ENCODE data around the gene SPAG16. TPM values are rescaled to one million over a fixed set of nuclear protein-coding genes. Genes with fewer than 3 reads are reported as not detected.

SPAG16 gene
- total RNA-seq, 1 experiment from 2014 or later, result 13.0 TPM

DNA sequence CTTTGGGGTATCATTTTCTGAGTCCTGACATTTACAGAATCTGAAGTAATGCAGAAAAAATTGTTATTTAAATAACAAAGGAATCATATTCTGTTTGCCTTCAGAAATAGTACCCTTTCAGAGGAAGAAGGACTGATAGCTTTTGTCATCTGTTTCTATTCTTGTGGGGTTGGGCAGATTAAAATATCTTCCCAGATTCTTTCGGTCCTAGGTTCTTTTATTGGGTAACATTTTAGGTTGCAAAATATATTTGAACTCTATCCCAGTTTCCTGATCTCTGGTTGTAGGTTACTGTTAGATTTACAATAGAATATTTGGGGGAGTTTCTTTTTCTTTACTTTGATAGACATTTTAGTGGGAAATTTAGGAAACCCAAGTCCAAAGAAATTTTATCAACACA, 550.5 kb downstream of the SPAG16 start:
- no peaks in the 10 kb centered on the region for H3K9me3 ChIP-seq (ENCODE audit: control insufficient read depth, insufficient read depth, low read depth, low read length)
- BruUV-seq (replicated peaks), result no TSS peak
- no peaks in the 10 kb centered on the region for H3K36me3 ChIP-seq (ENCODE audit: control insufficient read depth, insufficient read depth, low read length)
- ChIA-PET CTCF (no interaction called here), POLR2A (no interaction called here)
- no peak overlapping the region for H3K27ac ChIP-seq (ENCODE audit: low read length)
- TF ChIP-seq, protein P1, sequence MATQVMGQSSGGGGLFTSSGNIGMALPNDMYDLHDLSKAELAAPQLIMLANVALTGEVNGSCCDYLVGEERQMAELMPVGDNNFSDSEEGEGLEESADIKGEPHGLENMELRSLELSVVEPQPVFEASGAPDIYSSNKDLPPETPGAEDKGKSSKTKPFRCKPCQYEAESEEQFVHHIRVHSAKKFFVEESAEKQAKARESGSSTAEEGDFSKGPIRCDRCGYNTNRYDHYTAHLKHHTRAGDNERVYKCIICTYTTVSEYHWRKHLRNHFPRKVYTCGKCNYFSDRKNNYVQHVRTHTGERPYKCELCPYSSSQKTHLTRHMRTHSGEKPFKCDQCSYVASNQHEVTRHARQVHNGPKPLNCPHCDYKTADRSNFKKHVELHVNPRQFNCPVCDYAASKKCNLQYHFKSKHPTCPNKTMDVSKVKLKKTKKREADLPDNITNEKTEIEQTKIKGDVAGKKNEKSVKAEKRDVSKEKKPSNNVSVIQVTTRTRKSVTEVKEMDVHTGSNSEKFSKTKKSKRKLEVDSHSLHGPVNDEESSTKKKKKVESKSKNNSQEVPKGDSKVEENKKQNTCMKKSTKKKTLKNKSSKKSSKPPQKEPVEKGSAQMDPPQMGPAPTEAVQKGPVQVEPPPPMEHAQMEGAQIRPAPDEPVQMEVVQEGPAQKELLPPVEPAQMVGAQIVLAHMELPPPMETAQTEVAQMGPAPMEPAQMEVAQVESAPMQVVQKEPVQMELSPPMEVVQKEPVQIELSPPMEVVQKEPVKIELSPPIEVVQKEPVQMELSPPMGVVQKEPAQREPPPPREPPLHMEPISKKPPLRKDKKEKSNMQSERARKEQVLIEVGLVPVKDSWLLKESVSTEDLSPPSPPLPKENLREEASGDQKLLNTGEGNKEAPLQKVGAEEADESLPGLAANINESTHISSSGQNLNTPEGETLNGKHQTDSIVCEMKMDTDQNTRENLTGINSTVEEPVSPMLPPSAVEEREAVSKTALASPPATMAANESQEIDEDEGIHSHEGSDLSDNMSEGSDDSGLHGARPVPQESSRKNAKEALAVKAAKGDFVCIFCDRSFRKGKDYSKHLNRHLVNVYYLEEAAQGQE (IDR thresholded peaks at IDR 0.05; ENCODE audit: insufficient read depth in 1 of 2, low read depth in 2 of 2, low read length in 1 of 2), result no peak
- TF ChIP-seq SIN3A (IDR thresholded peaks at IDR 0.05; ENCODE audit: borderline replicate concordance, insufficient read depth, low read depth, low read length) (no peak), TCF7L2 (IDR thresholded peaks at IDR 0.05; ENCODE audit: low read depth, low read length) (no peak), POLR2AphosphoS5 (IDR thresholded peaks at IDR 0.05; ENCODE audit: low read depth, low read length) (no peak)
- TF ChIP-seq, protein P2, sequence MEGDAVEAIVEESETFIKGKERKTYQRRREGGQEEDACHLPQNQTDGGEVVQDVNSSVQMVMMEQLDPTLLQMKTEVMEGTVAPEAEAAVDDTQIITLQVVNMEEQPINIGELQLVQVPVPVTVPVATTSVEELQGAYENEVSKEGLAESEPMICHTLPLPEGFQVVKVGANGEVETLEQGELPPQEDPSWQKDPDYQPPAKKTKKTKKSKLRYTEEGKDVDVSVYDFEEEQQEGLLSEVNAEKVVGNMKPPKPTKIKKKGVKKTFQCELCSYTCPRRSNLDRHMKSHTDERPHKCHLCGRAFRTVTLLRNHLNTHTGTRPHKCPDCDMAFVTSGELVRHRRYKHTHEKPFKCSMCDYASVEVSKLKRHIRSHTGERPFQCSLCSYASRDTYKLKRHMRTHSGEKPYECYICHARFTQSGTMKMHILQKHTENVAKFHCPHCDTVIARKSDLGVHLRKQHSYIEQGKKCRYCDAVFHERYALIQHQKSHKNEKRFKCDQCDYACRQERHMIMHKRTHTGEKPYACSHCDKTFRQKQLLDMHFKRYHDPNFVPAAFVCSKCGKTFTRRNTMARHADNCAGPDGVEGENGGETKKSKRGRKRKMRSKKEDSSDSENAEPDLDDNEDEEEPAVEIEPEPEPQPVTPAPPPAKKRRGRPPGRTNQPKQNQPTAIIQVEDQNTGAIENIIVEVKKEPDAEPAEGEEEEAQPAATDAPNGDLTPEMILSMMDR (IDR thresholded peaks at IDR 0.05), result no peak
- H3K4me1 ChIP-seq (ENCODE audit: control insufficient read depth, insufficient read depth, low read length), result no peaks in the 10 kb centered on the region
- no peaks in the 10 kb centered on the region for H3K27me3 ChIP-seq (ENCODE audit: control insufficient read depth, insufficient read depth, low read length)
- DNase-seq (ENCODE audit: low read depth, low spot score) (no peak), ATAC-seq (no peak)
- no peak overlapping the region for H3K4me3 ChIP-seq (ENCODE audit: low read depth in 2 of 2, low read length in 2 of 2)
- intact Hi-C loops (cut with micrococcal nuclease; ENCODE audit: unreplicated experiment), result no loop called here
- in situ Hi-C loops (cut with HindIII; ENCODE audit: low pct_unique_long_range_greater_than_20kb, low sequenced_read_pairs), result no loop called here

GRCh38 chr2:213846856-213847255, 562.6 kb downstream of the SPAG16 start:
- H3K4me3 ChIP-seq (ENCODE audit: low read depth in 2 of 2, low read length in 2 of 2), result no peak overlapping the region
- no peak for ATAC-seq
- no peak for DNase-seq (ENCODE audit: low read depth, low spot score)
- TF ChIP-seq, protein P2 (IDR thresholded peaks at IDR 0.05), result no peak
- TF ChIP-seq, protein P1 (IDR thresholded peaks at IDR 0.05; ENCODE audit: insufficient read depth in 1 of 2, low read depth in 2 of 2, low read length in 1 of 2), result no peak
- TF ChIP-seq TCF7L2 (IDR thresholded peaks at IDR 0.05; ENCODE audit: low read depth, low read length), result no peak
- TF ChIP-seq POLR2AphosphoS5 (IDR thresholded peaks at IDR 0.05; ENCODE audit: low read depth, low read length), result no peak
- TF ChIP-seq SIN3A (IDR thresholded peaks at IDR 0.05; ENCODE audit: borderline replicate concordance, insufficient read depth, low read depth, low read length), result no peak
- BruUV-seq (replicated peaks), result no TSS peak
- no peak overlapping the region for H3K27ac ChIP-seq (ENCODE audit: low read length)
- no peaks in the 10 kb centered on the region for H3K4me1 ChIP-seq (ENCODE audit: control insufficient read depth, insufficient read depth, low read length)
- H3K36me3 ChIP-seq (ENCODE audit: control insufficient read depth, insufficient read depth, low read length), result no peaks in the 10 kb centered on the region
- H3K9me3 ChIP-seq (ENCODE audit: control insufficient read depth, insufficient read depth, low read depth, low read length), result no peaks in the 10 kb centered on the region
- in situ Hi-C loops (cut with HindIII; ENCODE audit: low pct_unique_long_range_greater_than_20kb, low sequenced_read_pairs), result no loop called here
- intact Hi-C loops (cut with micrococcal nuclease; ENCODE audit: unreplicated experiment), result no loop called here
- H3K27me3 ChIP-seq (ENCODE audit: control insufficient read depth, insufficient read depth, low read length), result no peaks in the 10 kb centered on the region
- ChIA-PET POLR2A (no interaction called here), CTCF (no interaction called here)

Data from Panc1 (cell line).